GM12865 (cell line): ENCODE results near the gene ZSCAN5A.
"Not testable (repeated sequence)": the region's sequence is repeated elsewhere in the genome, so short reads cannot be mapped to it uniquely, and the experiment has no call there.

ENCODE experiments used
- DNase-seq: peaks from one replicate; pipeline ENCODE4 v3.0.0; 2010; ENCODE audit warnings: low read depth
- H3K4me3 ChIP-seq: 2 replicates; pipeline ENCODE4 v1.5.1; 2011; ENCODE audit warnings: mild to moderate bottlenecking, low read depth, low read length, control low read depth
- CTCF ChIP-seq: IDR thresholded peaks from 2 replicates; pipeline ENCODE4 v1.5.1; 2011; ENCODE audit warnings: low read length, control low read depth, low read depth, inconsistent platforms; ENCODE audit not compliant: insufficient read depth; ENCODE audit errors: missing control alignments

The ZSCAN5A gene

DNA sequence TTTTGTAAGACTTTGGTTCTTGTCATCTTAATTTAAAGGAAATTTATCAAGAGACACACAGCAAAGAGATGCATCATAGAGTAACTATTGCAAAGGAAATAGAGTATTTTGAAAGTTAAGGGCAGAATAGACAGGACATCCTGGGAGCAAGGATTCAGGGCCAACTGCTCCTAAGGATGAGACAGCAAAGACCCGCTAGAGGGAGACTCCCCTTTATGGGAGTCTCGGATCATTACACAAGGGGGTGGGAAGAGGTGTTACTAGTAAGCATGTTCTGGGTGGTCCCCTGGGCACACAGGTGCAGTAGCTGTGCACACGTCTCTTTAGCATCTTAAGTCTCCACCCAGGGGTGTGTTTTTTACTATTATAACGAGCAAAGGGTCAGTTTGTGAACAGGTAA is 102.9 kb downstream of the ZSCAN5A start:
- TF ChIP-seq CTCF: no peak
- H3K4me3 ChIP-seq: no peak overlapping the region
- DNase-seq: no peak

- not testable (repeated sequence) for DNase-seq, H3K4me3 ChIP-seq
Measured at GRCh38 chr19:56210036-56210435, 104.6 kb downstream of the ZSCAN5A start.

GRCh38 chr19:56209091-56209490 is 105.5 kb downstream of the ZSCAN5A start:
- no peak for TF ChIP-seq CTCF
- H3K4me3 ChIP-seq: no peak overlapping the region
- DNase-seq: no peak

- not testable (repeated sequence) for DNase-seq, H3K4me3 ChIP-seq
Measured at GRCh38 chr19:56207581-56207980, 107.1 kb downstream of the ZSCAN5A start.

GRCh38 chr19:56201973-56202372 is 112.7 kb downstream of the ZSCAN5A start, which contains the start of gene ZSCAN5C:
TSS of gene ZSCAN5C (plus strand) at chr19:56202273. CDS start at chr19:56205914, 3,641 bp downstream.
- DNase-seq: no peak

DNA sequence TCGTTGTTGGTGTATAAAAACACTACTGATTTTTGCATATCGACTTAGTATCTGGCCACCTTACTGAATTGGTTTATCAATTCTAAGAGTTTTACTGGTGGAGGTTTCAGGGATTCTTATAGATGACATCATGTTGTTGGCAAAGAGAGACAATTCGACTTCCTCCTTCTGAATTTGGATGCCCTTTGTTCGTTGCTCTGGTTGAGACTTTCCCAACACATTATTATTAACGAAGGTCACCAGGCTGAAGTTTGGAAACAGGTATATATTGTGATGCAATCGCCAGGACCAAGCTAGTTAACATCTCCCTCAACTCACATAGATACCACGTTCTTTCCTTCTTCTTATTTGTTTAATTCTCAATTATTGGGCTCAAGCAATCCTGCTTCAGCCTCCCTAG is 115.0 kb downstream of the ZSCAN5A start:
- no peak for TF ChIP-seq CTCF
- no peak overlapping the region for H3K4me3 ChIP-seq
- no peak for DNase-seq

More at GRCh38 chr19:56201973-56202372, 112.7 kb downstream of the ZSCAN5A start, which contains the start of gene ZSCAN5C:
- TF ChIP-seq CTCF: no peak
- H3K4me3 ChIP-seq: no peak within 1 kb of the TSS

DNA sequence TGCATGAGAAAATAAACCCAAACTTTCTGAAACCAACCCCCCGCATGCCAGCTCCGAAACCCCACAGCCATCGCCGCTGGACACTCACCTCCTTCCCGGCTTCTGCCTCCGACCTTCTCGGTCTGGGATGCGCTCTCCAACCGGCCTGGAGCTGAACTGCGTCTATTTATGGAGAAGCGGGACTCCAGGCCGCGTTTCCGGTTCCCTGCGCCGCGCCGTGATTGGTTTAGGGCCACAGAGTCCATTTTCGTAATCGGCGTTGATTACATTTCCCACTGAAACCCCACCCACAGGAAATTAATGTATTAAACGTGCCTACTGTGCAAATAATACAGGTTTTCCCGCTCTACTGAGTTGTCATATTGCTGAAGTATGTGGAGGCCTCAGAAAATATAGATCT is 117.0 kb downstream of the ZSCAN5A start, which contains the start of gene ZSCAN5B:
Gene ZSCAN5B, minus strand, starts transcription at position 138 of the 400 bp plus-strand sequence. CDS start 4,731 bp downstream, outside the sequence.
- H3K4me3 ChIP-seq, DNase-seq: not testable (repeated sequence)

- no peak for DNase-seq
- no peak overlapping the region for H3K4me3 ChIP-seq
- TF ChIP-seq CTCF: no peak
Measured at GRCh38 chr19:56193981-56194640, 120.5 kb downstream of the ZSCAN5A start.

GRCh38 chr19:56191711-56192110 is 122.9 kb downstream of the ZSCAN5A start:
- H3K4me3 ChIP-seq: no peak overlapping the region
- no peak for TF ChIP-seq CTCF
- no peak for DNase-seq
